Activated CD8-positive, alpha-beta T cell treated with anti-CD3 and anti-CD28 coated beads for 36 hours (primary cell): ENCODE results near the gene KIRREL3. TPM values are rescaled to one million over a fixed set of nuclear protein-coding genes. Genes with fewer than 3 reads are reported as not detected.

Experiments used
- ATAC-seq: fragments of 200-7000 bp; cut with Tn5 transposase; one replicate; pipeline ENCODE4 v1.10.0; 2021; ENCODE audit warnings: mild to moderate bottlenecking, moderate library complexity
- CTCF ChIA-PET: fragments of 350-600 bp; sonication (Branson Sonifier 250); formaldehyde crosslinking; loops from one replicate; lab custom pipeline; 2021; ENCODE audit warnings: antibody characterized with exemption; lab: Charles Lee
- POLR2A ChIA-PET: fragments of 350-600 bp; sonication (Branson Sonifier 250); formaldehyde crosslinking; loops from one replicate; lab custom pipeline; 2021; ENCODE audit warnings: antibody characterized with exemption; lab: Charles Lee
- DNase-seq: peaks from one replicate; pipeline ENCODE4 v3.0.0-alpha.2; 2020
- H3K27ac Mint-ChIP-seq: one replicate; pipeline ENCODE4 v1.8.0; 2021; ENCODE audit warnings: mild to moderate bottlenecking, mixed read lengths
- H3K27me3 Mint-ChIP-seq: one replicate; pipeline ENCODE4 v1.8.0; 2021; ENCODE audit warnings: mixed read lengths
- H3K36me3 Mint-ChIP-seq: one replicate; pipeline ENCODE4 v1.8.0; 2021; ENCODE audit warnings: low read depth, mixed read lengths
- H3K4me1 Mint-ChIP-seq: one replicate; pipeline ENCODE4 v1.8.0; 2021; ENCODE audit warnings: low read depth, mixed read lengths
- H3K4me3 Mint-ChIP-seq: one replicate; pipeline ENCODE4 v1.8.0; 2021; ENCODE audit warnings: mild to moderate bottlenecking, moderate library complexity, mixed read lengths
- H3K9me3 Mint-ChIP-seq: one replicate; pipeline ENCODE4 v1.8.0; 2021; ENCODE audit warnings: mixed read lengths
- CTCF ChIP-seq: fragments of 200-600 bp; IDR thresholded peaks from one replicate; pipeline ENCODE4 v1.8.0; 2022; ENCODE audit warnings: antibody characterized with exemption, mild to moderate bottlenecking
- intact Hi-C: fragments of 100-400 bp; cut with micrococcal nuclease; formaldehyde crosslinking; loops from one replicate; pipeline ENCODE4 v1.10.0; 2022
- total RNA-seq, 2 experiments: library from RNA; stranded (reverse); gene quantifications; one replicate each; pipeline ENCODE4 v1.2.3, GENCODE V29; 2021

KIRREL3 gene
- total RNA-seq, 2 experiments from 2014 or later = not detected

DNA sequence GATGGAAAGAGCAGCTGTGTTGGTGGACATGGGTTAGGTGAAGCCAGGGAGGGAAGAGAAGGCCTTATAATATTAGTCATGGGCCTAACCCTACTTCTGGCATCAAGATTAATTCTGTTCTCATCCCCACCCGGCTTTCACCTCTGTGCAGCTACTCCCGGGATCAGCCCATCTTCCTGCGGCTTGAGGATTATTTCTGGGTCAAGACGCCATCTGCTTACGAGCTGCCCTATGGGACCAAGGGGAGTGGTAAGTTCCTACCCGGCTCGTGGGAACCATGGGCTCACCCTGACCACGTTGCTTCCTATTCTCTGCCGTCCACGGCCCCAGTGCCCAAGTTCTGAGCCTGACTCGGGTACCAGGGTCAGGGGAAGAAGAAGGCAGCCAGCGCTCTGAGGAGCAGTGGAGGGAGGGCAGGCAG lies 593.5 kb downstream of the KIRREL3 start:
- ATAC-seq = no peak
- H3K36me3 Mint-ChIP-seq = no peaks in the 10 kb centered on the region
- no peak for TF ChIP-seq CTCF
- no peak overlapping the region for H3K27ac Mint-ChIP-seq
- intact Hi-C loops = no loop called here
- H3K4me3 Mint-ChIP-seq = no peak overlapping the region
- H3K4me1 Mint-ChIP-seq = no peaks in the 10 kb centered on the region
- DNase-seq = no peak
- no peaks in the 10 kb centered on the region for H3K27me3 Mint-ChIP-seq
- POLR2A ChIA-PET = no interaction called here
- no peaks in the 10 kb centered on the region for H3K9me3 Mint-ChIP-seq
- CTCF ChIA-PET = no interaction called here

- intact Hi-C loops = no loop called here
- Mint-ChIP-seq H3K4me3 (no peak overlapping the region), H3K4me1 (no peaks in the 10 kb centered on the region), H3K27ac (no peak overlapping the region), H3K36me3 (no peaks in the 10 kb centered on the region), H3K27me3 (no peaks in the 10 kb centered on the region), H3K9me3 (no peaks in the 10 kb centered on the region)
- DNase-seq (no peak), ATAC-seq (no peak)
- ChIA-PET POLR2A (no interaction called here), CTCF (no interaction called here)
- TF ChIP-seq CTCF = no peak
Observed at GRCh38 chr11:126406368-126406767, 594.2 kb downstream of the KIRREL3 start.

DNA sequence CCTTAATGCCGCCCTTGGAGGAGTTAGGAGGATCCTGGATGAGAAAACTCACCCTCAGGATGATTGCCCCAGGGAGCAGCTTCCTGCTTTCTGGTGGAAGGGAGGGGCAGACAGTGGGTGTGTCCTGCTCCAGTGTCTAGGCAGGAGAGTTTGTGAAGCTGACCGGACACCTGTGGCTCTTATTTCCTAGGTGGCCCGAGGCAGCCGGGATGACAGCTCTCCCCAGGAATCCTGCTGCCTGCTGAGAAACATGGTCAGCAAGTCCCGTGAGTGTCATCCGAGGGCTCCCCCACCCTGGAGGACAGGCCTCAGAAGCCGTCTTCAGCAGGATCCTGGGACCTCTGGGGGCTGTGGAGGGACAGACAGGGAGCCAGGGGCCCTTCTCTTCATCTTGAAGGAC lies 594.7 kb downstream of the KIRREL3 start:
- Mint-ChIP-seq H3K27me3 (no peaks in the 10 kb centered on the region), H3K4me1 (no peaks in the 10 kb centered on the region), H3K4me3 (no peak overlapping the region), H3K36me3 (no peaks in the 10 kb centered on the region), H3K9me3 (no peaks in the 10 kb centered on the region), H3K27ac (no peak overlapping the region)
- intact Hi-C loops = no loop called here
- no peak for TF ChIP-seq CTCF
- DNase-seq (no peak), ATAC-seq (no peak)
- CTCF ChIA-PET = no interaction called here
- POLR2A ChIA-PET = no interaction called here

DNA sequence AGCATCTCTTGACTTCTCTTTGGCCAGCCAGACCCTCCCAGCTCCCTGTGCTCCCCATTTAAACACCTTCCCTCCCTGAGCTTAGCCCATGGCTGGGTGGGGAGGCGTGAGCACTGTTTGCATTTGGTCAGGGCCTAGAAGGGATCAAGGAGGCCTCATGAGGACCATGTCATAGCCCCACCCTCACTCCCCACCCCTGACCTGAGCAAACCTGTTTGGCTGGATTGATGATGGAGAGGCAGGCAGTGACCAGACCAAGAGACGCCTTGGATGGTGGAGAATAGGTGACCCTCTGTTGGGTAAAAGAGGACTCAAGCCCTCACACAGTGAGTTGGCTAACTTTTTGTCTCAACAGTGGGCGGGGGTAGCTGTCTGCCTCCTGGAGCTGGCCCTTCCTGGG lies 595.2 kb downstream of the KIRREL3 start:
- ChIA-PET POLR2A (no interaction called here), CTCF (interaction anchor here (1.5 kb wide), 1 partner anchor 35 kb away, joined by 3 read pairs; no protein-coding TSS in a partner anchor)
- DNase-seq = no peak
- intact Hi-C loops = no loop called here
- Mint-ChIP-seq H3K4me3 (no peak overlapping the region), H3K27ac (no peak overlapping the region), H3K27me3 (no peaks in the 10 kb centered on the region), H3K9me3 (no peaks in the 10 kb centered on the region), H3K36me3 (no peaks in the 10 kb centered on the region), H3K4me1 (no peaks in the 10 kb centered on the region)
- ATAC-seq = no peak
- TF ChIP-seq CTCF = no peak

- DNase-seq = no peak
- intact Hi-C loops = no loop called here
- ChIA-PET POLR2A (no interaction called here), CTCF (interaction anchor here (1.5 kb wide), 1 partner anchor 36 kb away, joined by 3 read pairs; no protein-coding TSS in a partner anchor)
- no peak for ATAC-seq
- Mint-ChIP-seq H3K36me3 (no peaks in the 10 kb centered on the region), H3K27ac (no peak overlapping the region), H3K4me1 (no peaks in the 10 kb centered on the region), H3K4me3 (no peak overlapping the region), H3K27me3 (no peaks in the 10 kb centered on the region), H3K9me3 (no peaks in the 10 kb centered on the region)
- TF ChIP-seq CTCF = no peak
Observed at GRCh38 chr11:126404367-126404766, 596.2 kb downstream of the KIRREL3 start.
